Neuron (in vitro differentiated cells): Measurements from ENCODE around the gene SEH1L.

Experiments
- H2AFZ ChIP-seq: one replicate; pipeline ENCODE4 v1.6.1; 2013; ENCODE audit warnings: low read depth, mild to moderate bottlenecking, inconsistent platforms, low read length, moderate library complexity
- H3K27me3 ChIP-seq: one replicate; pipeline ENCODE4 v1.6.1; 2013; ENCODE audit warnings: low read length; ENCODE audit not compliant: insufficient read depth
- H3K36me3 ChIP-seq: one replicate; pipeline ENCODE4 v1.6.1; 2013; ENCODE audit warnings: low read length; ENCODE audit not compliant: insufficient read depth
- H3K4me1 ChIP-seq: one replicate; pipeline ENCODE4 v1.6.1; 2013; ENCODE audit warnings: low read length; ENCODE audit not compliant: insufficient read depth
- H3K4me3 ChIP-seq: 2 replicates; pipeline ENCODE4 v1.5.1; 2013; ENCODE audit warnings: mild to moderate bottlenecking, low read length, moderate library complexity
- H3K9me3 ChIP-seq: one replicate; pipeline ENCODE4 v1.6.1; 2013; ENCODE audit warnings: low read length

SEH1L gene

DNA sequence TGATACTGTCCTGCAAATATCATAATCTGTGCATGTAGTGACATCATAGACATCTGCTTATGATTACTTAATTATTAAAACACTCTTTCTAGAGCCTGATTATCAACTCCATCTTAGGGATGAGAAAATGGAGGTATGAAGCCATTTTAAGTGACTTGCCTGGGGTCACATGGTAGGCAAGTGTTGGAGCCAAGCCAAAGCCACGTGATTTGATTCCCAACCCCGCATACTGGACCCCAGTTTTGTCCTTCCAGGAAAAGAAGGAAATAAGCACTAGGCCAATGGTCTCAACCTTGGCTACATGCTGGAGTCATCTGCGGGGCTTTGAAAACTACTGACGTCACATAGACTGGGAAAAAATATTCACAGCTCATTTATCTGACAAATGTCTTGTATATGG, 19.6 kb upstream of the SEH1L start:
- Histone ChIP-seq H3K36me3 (no peaks in the 10 kb centered on the region), H3K4me3 (no peak overlapping the region), H3K27me3 (no peaks in the 10 kb centered on the region), H3K9me3 (no peaks in the 10 kb centered on the region), H3K4me1 (peaks cover 3% of the 10 kb centered on the region), H2AFZ (no peak overlapping the region)

DNA sequence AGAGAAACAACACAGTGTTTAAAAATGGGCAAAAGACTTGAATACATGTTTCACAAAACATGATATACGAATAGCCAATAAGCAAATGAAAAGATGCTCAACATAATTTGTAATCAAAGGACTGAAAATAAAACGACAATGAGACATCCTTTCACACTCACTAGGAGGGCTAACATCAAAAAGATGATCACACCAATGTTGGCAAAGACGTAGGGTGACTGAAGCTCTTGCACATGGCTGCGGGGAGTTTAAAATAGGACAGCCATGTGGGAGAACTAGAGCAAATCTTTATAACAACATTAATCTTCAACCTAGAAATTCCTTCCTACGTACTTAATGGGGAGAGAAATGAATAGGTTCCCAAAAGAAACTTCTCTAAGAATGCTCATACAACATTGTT, 19.2 kb upstream of the SEH1L start:
- peaks cover 7% of the 10 kb centered on the region for H3K4me1 ChIP-seq
- no peak overlapping the region for H2AFZ ChIP-seq
- no peaks in the 10 kb centered on the region for H3K36me3 ChIP-seq
- H3K9me3 ChIP-seq: no peaks in the 10 kb centered on the region
- H3K27me3 ChIP-seq: no peaks in the 10 kb centered on the region
- H3K4me3 ChIP-seq: no peak overlapping the region

DNA sequence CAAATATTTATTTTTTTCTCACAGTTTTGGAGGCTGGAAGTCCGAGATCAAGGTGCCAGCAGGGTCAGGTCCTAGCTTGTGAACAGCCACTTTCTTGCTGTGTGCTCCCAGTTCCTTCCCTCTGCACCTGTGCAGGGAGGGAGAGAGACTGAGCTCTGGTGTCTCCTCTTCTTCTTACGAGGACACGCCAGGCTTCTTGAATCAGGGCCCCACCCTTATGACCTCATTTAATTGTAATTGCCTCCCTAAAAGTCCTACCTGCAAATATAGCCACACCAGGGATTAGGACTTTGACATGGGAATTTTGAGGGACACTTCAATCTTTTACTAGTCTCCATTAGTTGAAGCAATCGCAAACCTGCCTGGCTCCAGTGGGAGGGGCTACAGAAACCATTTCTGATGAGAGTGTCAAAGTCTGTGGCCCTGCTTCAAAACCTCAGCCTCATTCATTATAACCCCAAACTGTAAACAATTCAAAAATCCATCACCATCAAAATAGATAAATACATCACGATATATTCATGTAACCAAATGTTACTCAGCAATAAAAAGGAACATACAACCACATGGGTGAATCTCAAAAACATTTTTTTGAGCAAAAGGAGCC, 18.2 kb upstream of the SEH1L start:
- no peaks in the 10 kb centered on the region for H3K36me3 ChIP-seq
- peaks cover 8% of the 10 kb centered on the region for H3K4me1 ChIP-seq
- no peak overlapping the region for H3K4me3 ChIP-seq
- no peaks in the 10 kb centered on the region for H3K9me3 ChIP-seq
- H3K27me3 ChIP-seq: no peaks in the 10 kb centered on the region
- no peak overlapping the region for H2AFZ ChIP-seq

DNA sequence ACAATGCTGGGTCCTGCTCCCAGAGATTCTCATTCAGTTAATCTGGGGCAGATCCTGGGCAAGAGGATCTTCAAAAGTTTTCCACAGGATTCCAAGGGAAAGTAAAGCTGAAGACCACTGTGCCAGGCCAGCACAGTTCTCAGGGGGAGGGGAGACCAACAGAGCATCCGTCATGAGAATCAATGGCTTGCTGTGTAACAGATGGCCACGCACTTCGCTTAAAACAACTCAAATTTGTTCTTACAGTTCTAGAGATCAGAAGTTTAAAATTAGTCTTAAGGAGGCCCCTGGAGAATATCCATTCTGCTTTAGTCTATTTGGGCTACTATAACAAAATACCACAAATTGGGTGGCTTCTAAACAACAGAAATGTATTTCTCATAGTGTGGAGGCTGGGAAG, 17.4 kb upstream of the SEH1L start:
- no peaks in the 10 kb centered on the region for H3K9me3 ChIP-seq
- peaks cover 8% of the 10 kb centered on the region for H3K4me1 ChIP-seq
- H3K4me3 ChIP-seq: no peak overlapping the region
- no peaks in the 10 kb centered on the region for H3K27me3 ChIP-seq
- no peak overlapping the region for H2AFZ ChIP-seq
- H3K36me3 ChIP-seq: no peaks in the 10 kb centered on the region

DNA sequence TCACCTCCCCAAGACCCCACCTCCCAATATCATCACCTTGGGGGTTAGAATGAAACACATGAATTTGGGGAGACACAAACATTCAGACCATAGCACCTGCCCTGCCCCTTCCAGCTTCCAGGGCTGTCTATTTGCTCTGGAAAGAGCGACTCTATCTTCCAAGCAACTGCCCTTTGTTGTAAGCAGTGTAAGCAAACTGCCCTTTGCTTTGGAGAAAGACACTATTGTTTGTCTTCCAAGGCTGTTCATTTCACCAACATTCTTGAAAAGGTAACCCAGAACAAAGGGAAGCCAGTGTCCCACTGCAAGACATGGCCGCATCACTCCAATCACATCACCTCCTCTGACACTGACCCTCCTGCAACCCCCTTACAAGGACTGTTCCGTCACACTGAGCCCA, 16.9 kb upstream of the SEH1L start:
- H3K9me3 ChIP-seq: no peaks in the 10 kb centered on the region
- H3K27me3 ChIP-seq: no peaks in the 10 kb centered on the region
- peaks cover 8% of the 10 kb centered on the region for H3K4me1 ChIP-seq
- H3K4me3 ChIP-seq: no peak overlapping the region
- H3K36me3 ChIP-seq: no peaks in the 10 kb centered on the region
- no peak overlapping the region for H2AFZ ChIP-seq

DNA sequence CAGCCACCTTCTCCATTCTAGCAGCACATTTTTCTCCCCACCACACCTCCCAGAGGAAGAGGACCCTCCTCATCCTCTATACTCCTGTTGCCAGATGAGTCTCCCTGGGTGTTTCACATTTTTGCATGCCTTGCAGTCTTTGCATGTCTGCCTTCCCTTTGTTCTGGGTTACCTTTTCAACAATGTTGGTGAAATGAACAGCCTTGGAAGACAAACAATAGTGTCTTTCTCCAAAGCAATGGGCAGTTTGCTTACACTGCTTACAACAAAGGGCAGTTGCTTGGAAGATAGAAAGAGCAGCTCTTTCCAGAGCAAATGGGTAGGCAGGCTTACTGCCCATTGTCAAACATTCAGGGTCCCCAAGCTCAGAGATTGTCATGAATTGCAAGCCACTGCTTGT, 14.5 kb upstream of the SEH1L start:
- Histone ChIP-seq H3K4me1 (peaks cover 8% of the 10 kb centered on the region), H2AFZ (no peak overlapping the region), H3K36me3 (no peaks in the 10 kb centered on the region), H3K4me3 (no peak overlapping the region), H3K27me3 (no peaks in the 10 kb centered on the region), H3K9me3 (no peaks in the 10 kb centered on the region)

DNA sequence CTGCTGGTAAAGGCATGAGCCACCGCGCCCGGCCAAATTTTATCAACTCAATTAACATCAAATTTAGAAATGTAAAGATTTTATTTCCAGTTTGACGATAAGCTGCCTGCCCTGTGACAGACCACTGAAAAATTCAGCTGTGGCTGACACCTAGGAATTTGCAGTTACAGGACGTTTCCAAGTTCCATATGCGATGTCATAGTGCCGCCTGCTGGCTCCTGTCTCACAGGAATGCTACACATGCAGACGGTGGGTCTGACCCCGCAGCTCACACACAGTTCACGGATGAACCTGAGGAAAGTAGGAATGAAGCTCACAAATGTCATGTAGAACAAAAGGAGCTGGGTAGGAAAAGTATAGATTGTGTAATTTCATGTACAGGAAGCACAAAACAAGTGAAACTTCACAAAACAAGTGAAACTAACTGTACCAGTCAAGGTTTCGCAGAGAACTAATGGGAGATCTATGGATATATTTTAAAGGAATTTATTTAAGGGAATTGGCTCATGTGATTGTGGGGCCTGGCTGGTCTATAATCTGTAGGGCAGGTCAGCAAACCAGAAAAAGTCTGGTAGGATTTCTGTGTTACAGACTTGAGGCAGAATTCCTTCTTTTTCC, 13.2 kb upstream of the SEH1L start:
- H3K36me3 ChIP-seq: no peaks in the 10 kb centered on the region
- no peak overlapping the region for H3K4me3 ChIP-seq
- no peak overlapping the region for H2AFZ ChIP-seq
- no peaks in the 10 kb centered on the region for H3K27me3 ChIP-seq
- peaks cover 8% of the 10 kb centered on the region for H3K4me1 ChIP-seq
- no peaks in the 10 kb centered on the region for H3K9me3 ChIP-seq

DNA sequence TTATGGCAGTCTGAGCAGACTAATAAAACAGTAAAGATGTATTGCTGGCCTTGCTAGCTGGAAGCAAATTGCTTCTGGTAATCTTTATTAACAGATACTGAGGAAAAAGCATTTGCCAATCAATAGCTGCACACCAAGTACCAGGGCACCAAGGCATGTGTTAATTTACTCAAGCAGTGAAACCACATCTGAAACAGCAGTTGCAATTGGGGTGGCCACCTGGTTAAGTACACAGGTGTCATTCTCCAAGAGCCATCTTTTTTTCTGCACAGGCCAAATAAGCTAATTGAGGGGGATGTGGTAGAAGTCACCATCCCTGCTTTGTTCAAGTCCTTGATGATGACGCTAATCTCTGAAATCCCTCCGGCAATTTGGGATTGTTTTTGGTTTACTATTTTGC, 8.6 kb upstream of the SEH1L start:
- no peak overlapping the region for H2AFZ ChIP-seq
- no peaks in the 10 kb centered on the region for H3K27me3 ChIP-seq
- no peaks in the 10 kb centered on the region for H3K4me1 ChIP-seq
- no peaks in the 10 kb centered on the region for H3K36me3 ChIP-seq
- H3K4me3 ChIP-seq: no peak overlapping the region
- H3K9me3 ChIP-seq: no peaks in the 10 kb centered on the region

DNA sequence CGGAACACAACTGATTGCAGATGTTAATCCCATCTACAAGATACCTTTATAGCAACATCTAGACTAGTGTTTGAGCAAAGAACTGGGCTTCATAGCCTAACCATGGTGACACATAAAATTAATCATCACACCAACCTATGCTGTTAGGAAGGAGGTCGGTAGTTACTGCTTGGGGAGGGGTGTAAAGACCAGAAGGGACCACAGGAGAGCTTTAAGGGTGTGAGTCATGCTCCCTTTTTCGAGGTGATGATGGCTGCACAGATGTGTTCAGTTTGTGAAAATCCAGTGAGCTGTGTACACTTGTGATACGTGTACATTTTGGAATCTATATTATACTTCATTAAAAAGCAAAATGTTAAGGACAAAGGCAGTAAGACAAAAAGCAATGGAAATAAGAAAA, 4.6 kb upstream of the SEH1L start:
- no peak overlapping the region for H2AFZ ChIP-seq
- H3K36me3 ChIP-seq: no peaks in the 10 kb centered on the region

DNA sequence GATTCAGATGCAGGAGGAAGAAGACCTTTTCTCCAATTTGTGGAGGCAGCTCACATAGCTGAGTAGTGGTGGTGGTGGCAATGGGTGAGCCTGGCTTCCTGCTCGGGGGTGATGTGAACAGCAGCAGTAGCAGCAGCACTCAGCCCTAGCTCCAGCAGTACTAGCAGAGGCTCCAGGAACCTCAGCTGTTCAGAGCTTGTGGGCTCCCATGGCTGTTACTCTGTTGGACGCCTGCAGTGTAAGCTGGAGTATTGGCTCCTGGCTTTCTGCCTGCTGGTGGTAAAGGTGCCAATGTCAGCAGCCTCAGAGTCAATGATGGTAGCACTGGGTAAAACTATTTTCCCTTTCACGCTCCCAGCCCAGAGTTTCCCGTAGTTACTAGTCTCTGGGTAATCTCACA, 3.1 kb upstream of the SEH1L start:
- Histone ChIP-seq H3K9me3 (peaks cover 2% of the 10 kb centered on the region), H3K4me3 (no peak overlapping the region), H3K4me1 (peaks cover 8% of the 10 kb centered on the region), H3K36me3 (peaks cover 2% of the 10 kb centered on the region), H3K27me3 (no peaks in the 10 kb centered on the region), H2AFZ (no peak overlapping the region)

More for the DNA sequence above, 4.6 kb upstream of the SEH1L start:
- Histone ChIP-seq H3K27me3 (no peaks in the 10 kb centered on the region), H3K9me3 (no peaks in the 10 kb centered on the region), H3K4me3 (no peak overlapping the region), H3K4me1 (peaks cover 8% of the 10 kb centered on the region)

DNA sequence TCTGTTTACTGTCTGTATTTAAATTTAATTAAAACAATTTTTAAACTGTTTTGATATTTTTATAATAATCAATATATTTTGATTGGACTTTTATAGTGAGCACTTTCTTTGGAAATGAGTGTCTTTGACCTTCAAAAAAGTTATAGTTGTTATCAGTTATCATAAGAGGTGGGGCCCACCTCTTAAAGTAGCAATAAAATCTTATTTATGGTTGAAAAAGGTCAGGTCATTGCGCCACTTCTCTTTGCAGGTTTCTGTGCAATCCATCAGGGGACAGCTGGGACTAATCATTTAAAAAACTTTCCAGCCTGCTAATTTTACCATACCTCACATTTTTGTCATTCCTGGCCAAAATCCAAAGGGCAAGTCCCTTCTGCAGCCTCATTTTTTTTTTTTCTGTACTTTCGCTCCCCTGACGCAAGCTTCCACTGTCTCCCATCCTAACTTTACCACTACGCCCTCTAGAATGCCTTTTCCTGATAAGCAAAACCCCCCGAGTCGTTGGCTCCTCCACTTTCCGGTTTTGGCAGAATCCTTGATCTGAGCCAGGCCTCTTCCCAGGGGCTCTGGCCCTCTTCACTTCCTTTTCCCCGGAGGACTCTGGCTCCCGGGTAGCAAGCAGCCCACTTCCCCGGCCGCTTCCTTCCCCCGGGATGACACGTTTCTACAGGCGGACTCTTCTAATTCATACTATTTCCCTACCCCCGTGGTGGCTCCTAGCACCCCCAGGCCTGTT, 1.1 kb upstream of the SEH1L start:
- Histone ChIP-seq H3K27me3 (no peaks in the 10 kb centered on the region), H3K4me3 (peak overlapping the region; percentile 83), H3K9me3 (peaks cover 5% of the 10 kb centered on the region), H2AFZ (peak overlapping the region; percentile 88), H3K4me1 (peaks cover 8% of the 10 kb centered on the region), H3K36me3 (peaks cover 2% of the 10 kb centered on the region)

DNA sequence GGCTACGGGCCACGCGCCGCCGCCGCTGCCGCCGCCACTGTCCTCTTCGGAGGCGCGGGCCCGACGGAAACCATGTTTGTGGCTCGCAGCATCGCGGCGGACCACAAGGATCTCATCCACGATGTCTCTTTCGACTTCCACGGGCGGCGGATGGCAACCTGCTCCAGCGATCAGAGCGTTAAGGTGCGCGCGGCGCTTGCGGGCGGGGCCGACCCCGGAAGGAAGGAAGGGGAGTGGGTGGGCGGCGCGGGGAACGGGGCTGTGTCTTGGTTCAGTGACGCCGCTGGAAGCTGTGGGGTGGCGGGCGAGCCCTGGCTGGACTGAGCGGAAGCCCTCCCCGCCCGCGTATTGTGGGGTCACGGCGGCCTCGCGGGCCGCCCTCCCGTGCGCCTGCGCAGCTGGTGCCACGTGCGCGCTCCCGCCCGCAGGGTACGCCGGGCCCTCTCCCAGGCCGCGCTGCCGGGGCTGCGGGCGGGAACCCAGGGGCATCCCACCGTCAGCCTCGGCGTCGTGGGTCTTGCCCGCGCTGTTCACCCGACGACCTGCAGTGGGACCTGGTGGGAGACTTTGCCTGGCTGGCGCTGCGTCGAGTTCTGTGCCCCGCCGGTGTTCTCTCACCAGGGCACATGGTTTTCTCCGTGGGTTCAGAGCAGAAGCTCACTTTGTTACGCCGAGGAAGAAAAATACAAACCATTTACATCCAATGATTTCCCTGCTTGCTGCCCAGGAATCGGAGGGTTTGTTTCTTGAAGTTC, 416 bp downstream of the SEH1L start:
- Histone ChIP-seq H3K27me3 (no peaks in the 10 kb centered on the region), H3K4me1 (peaks cover 8% of the 10 kb centered on the region), H3K4me3 (peak overlapping the region; percentile 57), H2AFZ (peak overlapping the region; percentile 93), H3K9me3 (peaks cover 5% of the 10 kb centered on the region), H3K36me3 (peaks cover 6% of the 10 kb centered on the region)

DNA sequence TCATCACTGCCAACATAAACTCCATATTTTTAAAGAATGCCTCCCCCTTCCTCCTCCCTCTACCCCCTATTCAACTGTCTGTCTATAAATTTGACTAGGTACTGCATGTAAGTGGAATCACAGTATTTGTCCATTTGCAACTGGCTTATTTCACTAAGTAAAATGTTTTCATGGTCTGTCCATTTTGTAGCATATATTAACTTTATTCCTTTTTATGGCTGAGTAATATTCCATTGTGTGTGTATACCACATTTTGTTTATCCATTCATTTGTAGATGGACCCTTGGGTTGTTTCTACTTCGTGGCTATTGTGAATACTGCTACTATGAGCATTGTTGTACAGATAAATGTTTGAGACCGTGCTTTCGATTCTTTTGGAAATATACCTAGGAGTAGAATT, 10.7 kb downstream of the SEH1L start:
- no peak overlapping the region for H2AFZ ChIP-seq
- H3K27me3 ChIP-seq: no peaks in the 10 kb centered on the region
- peaks cover 59% of the 10 kb centered on the region for H3K36me3 ChIP-seq
- no peak overlapping the region for H3K4me3 ChIP-seq
- peaks cover 5% of the 10 kb centered on the region for H3K9me3 ChIP-seq
- no peaks in the 10 kb centered on the region for H3K4me1 ChIP-seq
